Measurements from ENCODE around the gene KRTAP1-5. TPM values are rescaled to one million over a fixed set of nuclear protein-coding genes. Genes with fewer than 3 reads are reported as not detected.
"Not testable (repeated sequence)": the region's sequence is repeated elsewhere in the genome, so short reads cannot be mapped to it uniquely, and the experiment has no call there.

The KRTAP1-5 gene
- polyA plus RNA-seq (2013, experiment 1 of 2): not detected
- polyA plus RNA-seq (2013, experiment 2 of 2): not detected

GRCh38 chr17:41026715-41027471, at the start of gene KRTAP1-5:
TSS of gene KRTAP1-5 (minus strand) at chr17:41027208. CDS start at chr17:41027155, 53 bp downstream.
- no peaks in the 10 kb centered on the region for H3K4me1 ChIP-seq (ENCODE audit: control insufficient read depth, insufficient read depth, low read length, poor library complexity, severe bottlenecking)
- no peaks in the 10 kb centered on the region for H3K36me3 ChIP-seq (ENCODE audit: control insufficient read depth, insufficient read depth, low read length)
- no peak within 1 kb of the TSS for H3K4me3 ChIP-seq (ENCODE audit: extremely low read depth, insufficient read depth, low read length, poor library complexity, severe bottlenecking)
- H3K27ac ChIP-seq (ENCODE audit: low read depth, low read length, severe bottlenecking): no peak within 1 kb of the TSS
- WGBS, 2 experiments (ENCODE audit: insufficient coverage in 2 of 2): 88 to 91% methylated on average over 7 of the region's 9 CpGs
- no peaks in the 10 kb centered on the region for H3K9me3 ChIP-seq (ENCODE audit: control insufficient read depth, low read length)

GRCh38 chr17:41076788-41077187, 49.8 kb upstream of the KRTAP1-5 start:
- Histone ChIP-seq H3K36me3 (ENCODE audit: control insufficient read depth, insufficient read depth, low read length) (no peaks in the 10 kb centered on the region), H3K27ac (ENCODE audit: low read depth, low read length, severe bottlenecking) (no peak overlapping the region), H3K4me1 (ENCODE audit: control insufficient read depth, insufficient read depth, low read length, poor library complexity, severe bottlenecking) (no peaks in the 10 kb centered on the region), H3K4me3 (ENCODE audit: extremely low read depth, insufficient read depth, low read length, poor library complexity, severe bottlenecking) (no peak overlapping the region), H3K9me3 (ENCODE audit: control insufficient read depth, low read length) (no peaks in the 10 kb centered on the region)

GRCh38 chr17:41073676-41074075, 46.7 kb upstream of the KRTAP1-5 start:
- WGBS, 2 experiments (ENCODE audit: insufficient coverage in 2 of 2): 94 to 100% methylated on average over 1 to 2 of the region's 2 CpGs
- Histone ChIP-seq H3K4me1 (ENCODE audit: control insufficient read depth, insufficient read depth, low read length, poor library complexity, severe bottlenecking) (no peaks in the 10 kb centered on the region), H3K4me3 (ENCODE audit: extremely low read depth, insufficient read depth, low read length, poor library complexity, severe bottlenecking) (no peak overlapping the region), H3K27ac (ENCODE audit: low read depth, low read length, severe bottlenecking) (no peak overlapping the region), H3K9me3 (ENCODE audit: control insufficient read depth, low read length) (no peaks in the 10 kb centered on the region), H3K36me3 (ENCODE audit: control insufficient read depth, insufficient read depth, low read length) (no peaks in the 10 kb centered on the region)

GRCh38 chr17:41071606-41072360, 44.8 kb upstream of the KRTAP1-5 start:
- H3K36me3 ChIP-seq (ENCODE audit: control insufficient read depth, insufficient read depth, low read length): no peaks in the 10 kb centered on the region
- H3K4me3 ChIP-seq (ENCODE audit: extremely low read depth, insufficient read depth, low read length, poor library complexity, severe bottlenecking): no peak overlapping the region
- 90 to 100% methylated on average over 3 to 5 of the region's 5 CpGs for WGBS, 2 experiments (ENCODE audit: insufficient coverage in 2 of 2)
- H3K27ac ChIP-seq (ENCODE audit: low read depth, low read length, severe bottlenecking): no peak overlapping the region
- H3K9me3 ChIP-seq (ENCODE audit: control insufficient read depth, low read length): no peaks in the 10 kb centered on the region
- H3K4me1 ChIP-seq (ENCODE audit: control insufficient read depth, insufficient read depth, low read length, poor library complexity, severe bottlenecking): no peaks in the 10 kb centered on the region

GRCh38 chr17:41069031-41069430, 42.0 kb upstream of the KRTAP1-5 start:
- Histone ChIP-seq H3K27ac (ENCODE audit: low read depth, low read length, severe bottlenecking) (no peak overlapping the region), H3K4me1 (ENCODE audit: control insufficient read depth, insufficient read depth, low read length, poor library complexity, severe bottlenecking) (no peaks in the 10 kb centered on the region), H3K36me3 (ENCODE audit: control insufficient read depth, insufficient read depth, low read length) (no peaks in the 10 kb centered on the region), H3K9me3 (ENCODE audit: control insufficient read depth, low read length) (no peaks in the 10 kb centered on the region), H3K4me3 (ENCODE audit: extremely low read depth, insufficient read depth, low read length, poor library complexity, severe bottlenecking) (no peak overlapping the region)
- 90 to 100% methylated on average over 2 of the region's 3 CpGs for WGBS, 2 experiments (ENCODE audit: insufficient coverage in 2 of 2)

GRCh38 chr17:41067281-41067680, 40.3 kb upstream of the KRTAP1-5 start:
- no peak overlapping the region for H3K27ac ChIP-seq (ENCODE audit: low read depth, low read length, severe bottlenecking)
- H3K4me1 ChIP-seq (ENCODE audit: control insufficient read depth, insufficient read depth, low read length, poor library complexity, severe bottlenecking): no peaks in the 10 kb centered on the region
- no peaks in the 10 kb centered on the region for H3K9me3 ChIP-seq (ENCODE audit: control insufficient read depth, low read length)
- no peak overlapping the region for H3K4me3 ChIP-seq (ENCODE audit: extremely low read depth, insufficient read depth, low read length, poor library complexity, severe bottlenecking)
- no peaks in the 10 kb centered on the region for H3K36me3 ChIP-seq (ENCODE audit: control insufficient read depth, insufficient read depth, low read length)

GRCh38 chr17:41065829-41066624, 39.0 kb upstream of the KRTAP1-5 start, which contains the start of gene KRTAP2-4:
TSS of gene KRTAP2-4 (minus strand) at chr17:41065879. CDS start at chr17:41065845, 34 bp downstream.
- Histone ChIP-seq H3K4me3 (ENCODE audit: extremely low read depth, insufficient read depth, low read length, poor library complexity, severe bottlenecking) (no peak within 1 kb of the TSS), H3K36me3 (ENCODE audit: control insufficient read depth, insufficient read depth, low read length) (no peaks in the 10 kb centered on the region), H3K4me1 (ENCODE audit: control insufficient read depth, insufficient read depth, low read length, poor library complexity, severe bottlenecking) (no peaks in the 10 kb centered on the region), H3K27ac (ENCODE audit: low read depth, low read length, severe bottlenecking) (no peak within 1 kb of the TSS), H3K9me3 (ENCODE audit: control insufficient read depth, low read length) (no peaks in the 10 kb centered on the region)
- 80 to 86% methylated on average over 3 to 5 of the region's 6 CpGs for WGBS, 2 experiments (ENCODE audit: insufficient coverage in 2 of 2)

GRCh38 chr17:41065016-41065689, 38.1 kb upstream of the KRTAP1-5 start:
- not testable (repeated sequence) for H3K4me3 ChIP-seq (ENCODE audit: extremely low read depth, insufficient read depth, low read length, poor library complexity, severe bottlenecking); H3K9me3 ChIP-seq (ENCODE audit: control insufficient read depth, low read length); H3K27ac ChIP-seq (ENCODE audit: low read depth, low read length, severe bottlenecking); H3K4me1 ChIP-seq (ENCODE audit: control insufficient read depth, insufficient read depth, low read length, poor library complexity, severe bottlenecking); H3K36me3 ChIP-seq (ENCODE audit: control insufficient read depth, insufficient read depth, low read length)
- 84% methylated on average over 3 of the region's 16 CpGs for WGBS, 2 experiments (ENCODE audit: insufficient coverage in 2 of 2)

GRCh38 chr17:41064301-41064700, 37.3 kb upstream of the KRTAP1-5 start:
- Histone ChIP-seq H3K27ac (ENCODE audit: low read depth, low read length, severe bottlenecking) (no peak overlapping the region), H3K9me3 (ENCODE audit: control insufficient read depth, low read length) (no peaks in the 10 kb centered on the region), H3K36me3 (ENCODE audit: control insufficient read depth, insufficient read depth, low read length) (no peaks in the 10 kb centered on the region), H3K4me3 (ENCODE audit: extremely low read depth, insufficient read depth, low read length, poor library complexity, severe bottlenecking) (no peak overlapping the region), H3K4me1 (ENCODE audit: control insufficient read depth, insufficient read depth, low read length, poor library complexity, severe bottlenecking) (peaks cover 6% of the 10 kb centered on the region)
- WGBS, 2 experiments (ENCODE audit: insufficient coverage in 2 of 2): no CpG with 5 or more reads among the region's 1 CpG

- peaks cover 11% of the 10 kb centered on the region for H3K4me1 ChIP-seq (ENCODE audit: control insufficient read depth, insufficient read depth, low read length, poor library complexity, severe bottlenecking)
- no peak overlapping the region for H3K27ac ChIP-seq (ENCODE audit: low read depth, low read length, severe bottlenecking)
- H3K36me3 ChIP-seq (ENCODE audit: control insufficient read depth, insufficient read depth, low read length): no peaks in the 10 kb centered on the region
- no peak overlapping the region for H3K4me3 ChIP-seq (ENCODE audit: extremely low read depth, insufficient read depth, low read length, poor library complexity, severe bottlenecking)
- WGBS, 2 experiments (ENCODE audit: insufficient coverage in 2 of 2): no CpG with 5 or more reads among the region's 4 CpGs
- no peaks in the 10 kb centered on the region for H3K9me3 ChIP-seq (ENCODE audit: control insufficient read depth, low read length)
Measured at GRCh38 chr17:41063449-41063848, 36.4 kb upstream of the KRTAP1-5 start.
